HuH-7.5 (cell line): ENCODE measurements around the gene PDE2A.
A peak's percentile ranks its signal among the peaks of the same experiment; 100 is the strongest.

Experiments
- DNase-seq: peaks from one replicate; pipeline ENCODE4 v3.0.0; 2011; ENCODE audit warnings: low spot score

Gene PDE2A

DNA sequence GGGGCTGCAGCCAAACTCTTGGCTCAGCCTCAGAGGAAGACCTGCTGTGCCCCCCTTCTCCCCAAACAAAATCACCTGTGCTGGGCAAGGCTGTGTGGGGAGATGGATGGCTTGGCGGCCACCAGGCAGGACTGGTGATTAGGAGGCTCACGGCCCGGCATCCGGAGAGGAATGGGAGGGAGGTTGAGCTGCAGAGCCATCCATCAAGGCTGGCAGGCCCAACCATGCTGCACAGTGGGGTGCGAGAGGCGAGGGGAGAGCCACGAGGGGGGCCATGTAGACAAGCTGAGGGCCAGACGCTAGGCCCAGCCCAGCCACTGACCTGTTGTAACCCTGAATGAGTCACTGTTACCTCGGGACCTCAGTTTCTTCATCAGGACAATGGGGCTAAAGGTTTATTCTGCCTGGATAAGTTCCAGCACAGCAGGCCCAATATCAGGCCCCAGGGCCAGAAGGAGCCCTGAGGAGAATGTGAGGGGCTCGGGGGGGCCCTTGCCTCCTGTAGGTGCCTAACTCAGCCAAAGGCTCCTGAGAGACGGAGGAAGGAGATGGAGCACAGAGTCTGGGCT lies 18.2 kb downstream of the PDE2A start:
- no peak for DNase-seq

DNA sequence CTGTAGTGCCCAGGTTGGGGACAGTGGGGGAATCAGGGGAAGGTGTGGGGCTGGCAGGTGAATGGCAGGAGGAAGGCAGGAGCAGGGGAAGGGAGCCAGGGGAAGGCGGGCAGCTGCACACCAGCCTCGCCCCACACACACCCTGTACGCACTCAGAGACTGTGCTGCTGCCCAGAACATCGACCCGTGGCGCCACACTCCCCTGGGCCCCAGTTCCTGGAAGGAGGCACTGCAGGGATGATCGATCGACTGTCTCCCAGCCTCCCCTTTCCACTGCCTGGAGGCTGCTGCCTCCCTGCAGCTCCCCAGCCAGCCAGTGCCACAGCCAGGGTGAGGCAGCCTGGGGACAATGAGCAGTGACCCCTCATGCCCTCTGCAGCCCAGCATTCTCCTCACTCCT lies 19.2 kb downstream of the PDE2A start:
- DNase-seq: no peak

DNA sequence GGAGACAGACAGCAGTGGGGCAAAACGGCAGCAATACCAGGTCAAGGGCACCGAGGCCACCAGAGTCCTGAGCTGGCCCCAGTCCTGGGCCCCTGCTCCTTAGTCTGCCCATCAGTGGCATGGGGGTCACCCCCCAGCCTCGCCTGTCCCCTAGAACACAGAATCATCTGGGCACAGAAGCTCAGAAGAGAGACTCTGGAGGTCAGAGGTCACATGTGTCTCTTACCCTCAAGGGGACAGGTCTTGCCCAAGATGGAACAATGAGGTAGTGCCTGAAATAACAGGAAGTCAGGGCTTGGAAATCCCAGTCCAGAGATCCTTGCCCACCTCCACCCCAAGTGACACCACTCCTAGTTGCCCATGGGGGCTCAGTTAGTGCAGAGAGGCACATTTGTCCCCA lies 20.6 kb downstream of the PDE2A start:
- no peak for DNase-seq

DNA sequence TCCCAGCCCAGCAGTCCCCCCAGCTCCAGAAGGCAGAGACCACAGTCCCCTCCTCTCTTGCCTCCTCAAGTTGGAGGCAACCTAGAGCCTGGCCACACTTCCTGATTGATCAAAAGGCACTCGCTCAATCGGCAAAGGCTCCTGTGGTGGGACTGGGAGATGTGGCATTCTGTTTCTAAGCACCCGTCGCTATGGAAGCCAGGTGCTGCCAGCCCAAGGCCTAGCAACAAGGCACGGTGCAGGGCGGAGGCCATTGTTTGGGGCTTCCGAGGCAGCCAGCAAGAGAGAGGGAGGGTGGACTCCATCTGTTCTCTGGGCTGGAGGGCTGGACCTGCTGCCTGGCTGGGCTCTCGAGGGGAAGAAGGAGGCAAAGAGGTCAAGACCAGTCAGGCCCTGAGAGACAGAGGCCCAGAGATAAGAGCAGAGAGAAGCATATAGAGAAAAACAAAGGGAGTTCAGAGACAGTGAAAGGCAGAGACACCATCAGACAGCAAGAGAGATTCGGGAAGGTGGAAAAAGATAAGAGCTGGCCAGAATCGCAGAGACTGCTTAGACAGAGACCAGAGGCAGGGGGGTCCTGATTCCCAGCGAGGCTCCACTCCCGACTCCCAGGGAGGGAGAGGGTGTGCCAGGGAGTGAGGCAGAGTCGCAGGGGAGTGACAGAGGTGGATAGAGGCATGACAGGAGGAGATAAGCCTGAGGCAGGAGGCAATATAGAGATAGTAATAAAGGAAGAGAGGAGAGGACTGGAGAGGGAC lies 21.2 kb downstream of the PDE2A start:
- DNase-seq: no peak

DNA sequence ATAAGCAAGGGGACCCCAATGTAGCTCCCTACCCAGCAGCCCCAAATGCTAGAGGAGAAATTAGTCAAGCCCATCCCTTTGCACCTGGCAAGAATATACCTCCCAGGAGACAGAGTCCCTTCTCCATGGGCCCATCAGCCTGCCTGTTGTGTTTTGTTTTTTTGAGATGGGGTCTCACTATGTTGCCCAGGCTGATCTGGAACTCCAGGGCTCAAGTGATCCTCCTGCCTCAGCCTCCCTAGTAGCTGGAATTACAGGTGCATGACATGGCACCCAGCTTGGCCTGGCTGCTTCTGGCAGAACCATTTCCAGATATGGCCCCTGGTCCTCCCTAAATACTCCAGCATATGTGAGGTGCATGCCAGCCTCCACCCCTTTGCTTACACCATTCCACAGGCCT lies 22.1 kb downstream of the PDE2A start:
- no peak for DNase-seq

DNA sequence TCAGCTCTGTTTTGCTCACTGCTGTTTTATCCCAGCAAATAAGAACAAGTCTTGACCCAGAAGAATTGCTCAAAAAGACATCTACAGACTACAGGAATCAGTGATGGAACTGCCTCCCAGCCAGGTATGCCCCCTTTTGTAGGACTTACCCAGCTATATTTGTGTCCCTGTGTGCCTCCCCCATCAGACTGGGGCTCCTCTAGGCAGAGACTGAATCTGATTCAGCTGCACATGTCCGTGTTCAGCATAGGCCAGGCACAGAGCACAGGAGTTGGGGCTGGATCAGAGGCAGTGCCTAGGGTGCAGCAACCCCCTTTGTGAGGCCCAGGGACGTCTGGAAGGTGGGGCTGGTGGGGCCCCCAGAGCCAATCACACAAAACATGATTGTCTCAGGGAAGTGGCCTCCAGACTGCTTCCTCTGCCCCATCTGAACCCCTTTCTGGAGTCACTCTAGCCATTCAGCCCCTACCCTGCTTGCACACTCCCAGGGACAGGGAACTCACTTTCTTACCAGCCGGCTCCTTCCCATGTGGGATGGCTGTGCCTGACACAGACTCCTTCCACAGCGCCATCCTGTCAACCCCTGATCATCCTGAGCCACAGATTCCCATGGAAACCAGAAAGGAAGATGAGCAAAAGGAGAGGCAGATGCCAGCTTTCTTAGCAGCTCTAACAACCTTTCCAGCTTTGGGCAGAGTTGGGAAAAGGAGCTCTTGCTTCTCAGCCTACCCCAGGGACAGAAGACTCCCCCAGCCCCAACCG lies 24.8 kb downstream of the PDE2A start:
- no peak for DNase-seq

DNA sequence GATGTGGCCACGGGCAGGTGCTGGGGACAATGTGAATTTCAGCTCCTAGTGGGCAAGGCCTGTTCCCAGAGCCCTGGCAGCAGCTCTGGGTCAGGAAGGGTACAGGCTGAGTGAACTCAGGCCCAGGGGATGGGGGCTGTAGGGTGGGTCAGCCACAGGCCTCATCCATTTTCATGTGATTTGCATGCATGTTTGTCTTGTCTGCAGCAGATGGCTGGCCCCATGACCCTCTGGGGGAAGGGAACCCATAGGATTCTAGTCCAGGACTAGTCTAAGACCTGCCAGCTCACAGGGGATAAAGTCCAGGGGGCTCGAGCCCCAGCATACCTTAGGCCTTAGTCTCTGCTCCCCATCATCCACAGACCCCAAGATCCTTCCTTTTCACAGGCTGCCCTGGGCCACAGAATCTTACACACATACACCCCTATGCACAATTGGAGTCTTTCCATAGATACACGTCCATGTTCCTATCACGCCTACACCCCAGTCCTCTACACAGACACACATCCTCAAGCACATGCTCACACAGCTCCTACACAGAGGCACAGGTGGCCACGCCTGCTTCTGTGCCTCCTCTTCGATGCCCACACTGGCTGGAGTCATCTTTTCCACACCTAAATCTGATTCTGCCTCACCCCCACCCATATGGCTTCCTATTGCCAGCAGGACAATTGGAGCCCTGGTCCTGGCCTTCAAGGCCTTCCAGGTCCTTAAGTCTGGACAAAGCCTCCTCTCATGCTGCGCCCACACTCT lies 25.7 kb downstream of the PDE2A start:
- DNase-seq: no peak

DNA sequence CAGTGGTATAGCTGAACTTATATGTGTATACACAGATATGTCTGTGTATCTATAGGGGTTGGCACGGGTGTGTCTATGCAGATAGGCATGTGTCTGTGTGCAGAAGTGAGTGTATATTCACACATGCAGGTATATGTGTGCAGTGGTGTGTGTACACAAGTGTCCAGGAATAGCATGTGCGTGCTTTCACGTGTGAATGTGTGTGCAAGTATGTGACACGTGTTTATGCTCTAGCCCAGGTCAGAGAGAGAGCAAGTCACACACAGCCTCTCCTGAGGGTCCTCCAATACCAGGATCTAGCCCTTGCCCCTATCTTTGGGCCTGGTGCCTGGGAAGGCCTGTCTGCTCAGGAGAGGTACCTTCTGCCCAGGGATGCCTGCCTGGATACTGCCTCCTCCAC lies 26.3 kb downstream of the PDE2A start:
- DNase-seq: no peak

DNA sequence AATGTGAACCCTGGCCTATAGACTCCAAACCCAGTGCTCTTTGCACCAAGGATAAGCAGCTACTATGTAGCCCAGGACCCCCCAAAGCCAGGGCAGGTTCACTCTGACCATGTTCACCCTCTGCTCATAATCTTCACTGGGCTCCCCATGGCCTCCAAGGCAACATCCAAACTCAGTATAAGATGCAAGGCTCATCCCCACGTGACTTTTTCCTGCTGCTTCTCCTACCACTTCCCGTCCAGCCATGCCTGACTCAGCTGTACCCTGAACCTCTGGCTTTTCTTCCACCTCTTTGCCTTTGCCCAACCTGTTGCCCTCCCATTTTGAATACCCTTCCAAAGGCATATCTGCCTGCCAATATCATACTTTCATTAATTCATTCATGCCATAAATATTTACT lies 27.8 kb downstream of the PDE2A start:
- no peak for DNase-seq

DNA sequence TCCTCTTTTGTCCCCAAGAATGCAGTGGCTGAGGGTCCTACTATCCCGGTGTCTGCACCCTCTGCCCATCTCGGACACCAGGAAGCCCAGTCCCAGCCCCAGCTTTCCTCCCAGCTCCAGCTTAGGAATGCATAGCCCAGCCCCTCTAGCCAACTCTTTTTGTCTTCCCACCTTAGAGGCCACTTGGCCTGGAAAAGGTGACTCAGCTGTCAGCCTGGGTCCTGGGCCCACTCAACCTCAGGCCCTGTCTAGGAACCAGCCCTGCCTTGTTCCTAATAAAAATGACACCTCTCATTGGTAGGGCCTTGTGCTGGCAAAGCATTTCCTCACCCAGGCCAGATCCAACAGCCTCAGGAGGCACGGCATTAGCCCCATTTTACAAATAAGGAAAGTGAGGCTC lies 28.2 kb downstream of the PDE2A start:
- DNase-seq: no peak

DNA sequence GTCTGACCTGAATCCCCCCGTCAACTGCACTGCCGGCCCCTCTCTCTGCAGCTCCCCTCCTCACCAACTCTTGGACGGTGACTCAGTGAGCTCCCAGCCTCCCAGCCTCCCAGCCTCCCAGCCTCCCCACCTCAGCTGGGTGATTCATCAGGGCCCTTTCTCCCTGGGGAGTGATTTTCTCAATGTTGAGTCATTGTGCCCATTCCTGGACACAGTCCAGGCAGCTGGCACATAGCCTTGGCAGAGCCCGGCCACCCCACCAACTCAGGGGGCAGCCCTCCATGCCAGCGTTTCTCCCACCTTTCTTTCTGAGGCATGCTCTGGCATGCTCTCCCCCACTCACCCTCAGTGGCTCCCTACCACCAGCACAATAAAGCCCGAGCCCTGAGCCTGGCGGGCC lies 30.7 kb downstream of the PDE2A start:
- DNase-seq: no peak

DNA sequence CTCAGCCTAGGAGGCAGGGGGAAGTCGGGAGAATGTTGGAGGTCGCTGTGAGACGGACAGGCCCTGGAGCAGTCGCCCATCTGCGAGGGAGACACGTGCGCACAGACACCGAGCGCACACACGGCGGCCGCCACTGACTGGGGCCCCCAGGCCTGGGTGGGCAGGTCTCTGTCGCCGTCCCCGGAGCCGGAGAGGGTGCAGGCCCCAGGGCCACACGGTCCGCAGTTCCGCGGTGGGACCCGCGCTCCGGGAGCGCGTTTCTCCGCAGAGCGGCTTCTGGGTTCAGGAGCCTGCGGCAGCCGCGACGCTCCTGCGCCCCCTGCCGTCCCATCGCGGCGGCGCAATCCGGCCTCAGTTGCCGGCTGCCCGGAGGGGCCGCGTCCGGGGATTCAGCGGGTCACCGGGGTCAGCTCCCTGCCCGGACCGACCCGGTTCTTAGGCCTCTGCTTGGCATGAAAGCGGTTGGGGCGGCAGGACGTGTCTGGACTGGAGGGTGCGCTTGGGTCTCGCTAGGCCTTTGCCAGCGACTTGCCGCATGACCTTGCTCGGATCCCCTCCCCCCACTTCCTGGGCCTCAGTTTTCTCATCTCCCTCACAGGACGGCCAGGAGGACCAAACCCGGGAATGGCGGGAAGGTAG lies 31.2 kb downstream of the PDE2A start:
- peak; percentile 90 for DNase-seq

DNA sequence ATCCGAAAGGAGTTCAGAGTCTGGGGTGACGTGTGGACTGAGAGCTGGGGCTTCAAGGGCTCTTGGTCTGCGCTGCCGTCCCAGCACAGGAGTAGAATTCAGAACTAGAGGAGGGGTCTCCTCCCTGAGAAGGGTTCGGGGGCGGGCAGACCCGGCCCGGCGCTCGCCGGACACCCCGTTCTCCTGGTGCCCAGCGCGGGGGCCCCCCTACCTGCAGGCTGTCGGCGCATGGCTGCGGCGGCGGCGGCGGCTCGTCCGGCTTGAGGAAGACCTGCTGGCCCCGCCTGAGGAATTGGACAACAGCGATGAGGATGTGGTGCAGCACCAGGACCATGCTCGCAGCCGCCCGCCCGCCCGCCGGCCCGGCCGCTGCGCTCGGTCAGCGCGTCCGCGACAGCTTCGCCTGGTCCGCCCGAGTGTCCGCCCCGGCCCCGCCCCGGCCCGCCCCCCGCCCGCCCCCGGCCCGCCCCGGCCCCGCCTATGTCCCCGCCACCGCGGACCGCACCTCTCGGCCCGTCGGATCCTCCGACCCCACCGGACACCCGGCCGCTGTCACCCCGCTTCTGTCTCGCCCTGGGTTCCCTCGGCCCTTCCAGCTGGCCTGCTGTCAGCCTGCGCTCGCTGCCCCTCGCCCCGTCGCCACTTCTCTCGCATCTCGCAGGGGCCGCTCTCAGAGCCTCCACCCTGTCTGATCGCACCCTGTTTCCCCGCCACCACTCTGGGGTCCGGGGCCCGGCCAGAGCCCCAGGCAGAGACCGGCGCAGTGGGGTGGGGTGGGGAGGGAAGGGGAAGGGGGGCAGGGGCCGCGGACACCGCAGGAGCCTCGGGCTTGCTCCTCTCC lies 32.0 kb downstream of the PDE2A start:
- DNase-seq: peak; percentile 71

DNA sequence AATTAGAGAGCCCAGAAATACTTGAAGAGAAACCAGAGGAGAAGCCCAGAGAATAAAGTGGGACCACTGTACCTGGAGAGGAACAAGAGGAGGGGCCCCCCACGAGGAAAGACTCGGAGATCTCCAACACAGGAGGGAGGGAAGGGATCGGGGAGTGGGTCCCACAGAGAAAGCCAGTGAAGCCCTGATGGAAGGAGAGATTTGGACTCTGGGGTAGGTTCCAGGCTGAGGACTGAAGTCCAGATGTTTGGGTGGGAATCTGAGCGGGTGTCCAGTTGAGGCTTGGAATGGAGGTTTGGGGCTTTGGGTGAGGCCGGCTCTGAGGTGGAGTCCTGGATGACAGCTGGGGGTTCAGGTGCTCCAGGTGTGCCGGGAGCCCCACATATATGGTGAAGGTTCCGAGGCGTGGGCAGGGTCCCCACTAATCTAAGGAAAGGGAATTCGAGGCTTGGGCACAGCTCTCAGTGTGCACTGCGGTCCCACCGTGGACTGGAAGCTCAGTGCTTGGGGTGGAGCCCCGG lies 32.6 kb downstream of the PDE2A start:
- DNase-seq: no peak

DNA sequence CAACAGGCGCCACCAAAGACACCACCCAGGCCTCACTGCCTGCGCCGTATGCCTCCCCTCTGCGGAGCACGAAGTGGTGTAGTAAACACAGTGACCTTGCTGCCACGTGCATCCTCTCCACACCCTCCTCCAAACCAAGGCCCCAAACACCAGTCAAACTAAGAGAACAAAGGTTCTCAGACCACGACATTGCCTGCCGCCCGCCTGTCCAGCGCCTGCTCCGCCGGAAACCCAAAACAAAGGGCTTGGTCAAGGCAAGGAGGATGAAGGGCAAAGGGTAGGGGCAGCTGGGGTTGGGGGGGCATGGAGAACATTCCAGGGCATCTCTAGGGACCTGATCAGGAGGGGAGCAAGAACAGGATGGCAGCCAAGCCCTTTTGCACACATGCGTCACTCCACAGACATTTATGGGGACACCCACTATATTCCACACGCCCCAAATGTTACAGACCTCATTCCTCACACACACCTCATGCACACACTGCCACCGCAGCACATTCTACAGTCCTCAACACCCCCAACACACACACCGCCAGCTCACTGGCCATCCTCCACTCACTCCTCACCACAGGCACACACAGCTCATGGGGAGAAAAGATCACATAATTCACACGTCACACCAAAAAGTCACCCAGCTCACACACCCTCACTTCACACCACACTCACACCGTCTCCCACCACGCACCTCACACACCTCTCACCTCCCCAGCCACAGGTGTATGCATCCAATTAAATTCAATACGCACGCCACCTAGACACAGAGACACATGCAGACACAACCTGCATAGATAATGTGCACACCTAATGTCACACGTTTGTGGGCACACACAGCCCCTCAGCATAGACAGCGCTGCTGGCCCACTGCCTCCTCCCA lies 34.5 kb downstream of the PDE2A start:
- no peak for DNase-seq

DNA sequence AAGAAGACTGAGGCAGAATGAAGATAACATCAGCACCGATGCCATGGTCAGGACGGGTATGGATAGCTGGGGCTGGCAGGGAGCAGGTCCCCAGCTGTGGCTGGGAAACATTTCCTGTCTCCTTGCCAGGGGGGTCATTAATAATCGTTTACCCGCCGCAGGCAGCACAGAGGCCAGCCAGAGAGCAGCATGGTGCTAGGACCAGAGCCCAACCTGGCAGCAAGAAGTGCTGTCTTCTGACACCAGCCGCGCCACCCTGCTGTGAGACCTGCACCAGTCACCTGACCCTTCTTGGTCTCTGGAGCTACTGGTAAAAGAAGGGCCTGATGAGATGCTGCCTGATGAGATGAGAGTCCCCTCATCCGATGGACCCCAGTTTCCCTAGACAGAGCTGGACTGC lies 36.3 kb downstream of the PDE2A start:
- no peak for DNase-seq

DNA sequence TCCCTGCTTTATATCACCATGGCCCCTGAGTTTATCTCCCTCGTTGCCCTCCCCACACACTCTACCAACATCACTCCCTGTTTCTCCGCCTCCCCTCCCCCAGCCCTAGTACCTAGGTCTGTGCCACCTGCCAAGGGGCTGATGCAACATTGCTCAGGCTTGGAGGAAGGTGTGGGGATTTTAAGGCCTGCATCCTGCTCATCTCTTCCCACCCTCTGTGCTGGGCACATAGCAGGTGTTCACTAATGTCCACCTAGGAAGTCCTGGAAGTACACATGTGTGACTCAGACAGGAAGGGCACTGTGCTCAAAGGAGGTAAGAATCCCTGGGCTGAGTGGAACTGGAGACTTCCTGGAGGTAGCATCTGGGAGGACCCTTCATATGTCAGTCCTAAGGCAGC lies 37.0 kb downstream of the PDE2A start:
- no peak for DNase-seq

DNA sequence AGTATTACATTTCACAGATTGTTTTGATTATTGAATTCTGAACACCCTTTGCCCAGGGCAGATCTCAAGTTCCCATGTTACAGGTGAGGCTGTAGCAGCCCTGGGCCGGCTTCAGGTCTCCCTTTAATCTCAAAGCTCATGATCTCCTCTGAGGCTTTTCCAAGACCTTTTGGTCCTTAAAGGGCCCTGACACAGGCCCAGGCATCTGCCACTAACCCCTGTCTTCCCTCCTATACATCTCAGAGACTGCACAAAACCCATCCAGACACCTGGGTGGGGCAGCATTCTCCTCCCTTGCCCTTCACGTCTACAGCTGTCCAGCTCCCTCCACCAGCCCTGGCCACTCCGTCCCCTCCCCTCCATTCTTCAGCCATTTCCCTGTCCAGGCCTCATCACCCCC lies 37.8 kb downstream of the PDE2A start:
- DNase-seq: no peak

DNA sequence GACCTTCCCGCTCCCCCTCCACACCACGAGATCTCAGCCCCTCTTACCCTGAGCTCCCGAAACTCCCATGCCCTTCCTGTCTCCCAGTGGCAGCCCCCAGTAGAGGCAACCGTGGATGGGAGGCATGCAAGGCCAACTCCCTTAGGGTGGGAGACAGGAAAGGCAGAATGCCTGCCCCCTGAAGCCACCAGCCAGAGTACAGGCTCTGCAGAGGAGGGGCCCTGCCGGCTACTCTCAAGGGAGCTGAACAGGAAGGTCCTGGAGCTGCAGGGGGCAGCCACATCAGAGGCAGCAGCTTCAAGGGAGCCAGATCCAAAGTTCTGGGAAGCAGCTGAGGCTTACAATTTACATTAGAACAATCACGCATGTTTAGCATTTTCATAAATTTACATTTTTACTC lies 38.3 kb downstream of the PDE2A start:
- no peak for DNase-seq

DNA sequence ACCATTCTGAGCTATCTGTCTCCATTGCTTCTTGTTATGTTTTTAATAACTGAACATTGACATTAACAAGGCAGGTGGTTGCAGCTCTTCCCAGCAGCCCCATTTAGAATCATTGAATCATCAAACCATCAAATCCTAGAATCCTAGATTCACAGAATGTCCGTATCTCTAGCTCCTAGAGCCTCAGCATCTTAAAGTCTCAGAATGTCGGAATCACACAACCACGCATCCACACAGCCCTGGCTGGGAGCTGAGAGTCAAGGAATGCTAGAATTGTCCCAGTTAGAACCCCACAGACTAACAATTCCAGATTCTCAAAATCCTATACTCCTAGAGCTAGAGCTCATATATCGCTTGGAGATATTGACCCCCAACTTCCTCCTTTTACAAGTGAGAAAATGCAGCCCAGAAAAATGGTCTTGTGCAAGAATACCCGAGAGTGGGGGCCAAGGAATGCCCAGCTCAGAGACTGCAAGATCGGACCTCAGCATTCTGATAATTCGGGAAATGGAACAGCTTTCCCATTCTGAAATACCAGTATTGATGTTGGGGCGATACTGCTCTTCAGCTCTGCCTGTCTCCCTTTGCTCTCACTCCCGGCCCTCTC lies 38.8 kb downstream of the PDE2A start:
- no peak for DNase-seq
